A673 (cell line): ENCODE results near the gene KCNQ2.

ENCODE experiments used
- EZH2 ChIP-seq: fragments of 200-600 bp; sonication (generic); IDR thresholded peaks from 2 replicates; pipeline ENCODE4 v1.6.1; 2017; ENCODE audit warnings: borderline replicate concordance, low read depth, mild to moderate bottlenecking, mixed read lengths, antibody characterized with exemption, low read length; ENCODE audit not compliant: poor library complexity, severe bottlenecking
- TF ChIP-seq, protein P1 (sequence below): fragments of 300-800, 200-600 bp; sonication (generic); conservative IDR thresholded peaks from 2 replicates; pipeline ENCODE4 v1.5.1; 2017; ENCODE audit warnings: low read depth, mild to moderate bottlenecking, antibody characterized with exemption, low read length, moderate library complexity, mixed read lengths

DNA sequence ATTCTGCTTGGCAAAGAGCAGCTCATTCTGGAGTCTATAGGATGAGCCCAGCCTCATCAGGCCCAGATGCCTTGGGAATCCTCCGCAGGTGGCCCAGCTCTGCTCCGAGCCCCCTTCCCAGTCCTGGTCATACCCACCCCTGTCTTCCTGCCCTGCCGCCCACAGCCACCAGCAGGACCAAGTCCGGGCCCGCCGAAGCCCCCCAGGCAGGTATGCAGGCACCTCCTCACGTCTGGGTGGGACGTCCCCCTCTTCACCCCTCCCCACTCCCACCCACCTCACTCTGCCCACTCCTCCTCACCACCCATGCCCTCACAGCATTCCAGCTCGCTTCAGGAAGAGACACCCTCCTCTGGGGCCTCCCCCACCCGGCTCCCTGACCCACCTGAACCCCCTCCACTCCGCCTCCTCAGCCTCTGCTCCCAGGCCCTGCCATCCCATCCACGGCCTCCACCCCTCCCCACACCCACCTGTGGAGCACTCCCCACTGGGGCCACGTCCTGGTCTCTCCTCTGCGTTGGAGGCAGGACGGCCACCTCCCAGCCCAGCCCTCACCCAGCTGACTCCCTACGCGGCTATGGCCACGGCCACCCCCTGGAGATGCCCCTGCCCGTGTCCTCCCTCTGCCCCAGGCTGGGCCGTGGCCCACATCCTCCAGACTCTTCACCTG, 43.4 kb downstream of the KCNQ2 start:
- TF ChIP-seq, protein P1, sequence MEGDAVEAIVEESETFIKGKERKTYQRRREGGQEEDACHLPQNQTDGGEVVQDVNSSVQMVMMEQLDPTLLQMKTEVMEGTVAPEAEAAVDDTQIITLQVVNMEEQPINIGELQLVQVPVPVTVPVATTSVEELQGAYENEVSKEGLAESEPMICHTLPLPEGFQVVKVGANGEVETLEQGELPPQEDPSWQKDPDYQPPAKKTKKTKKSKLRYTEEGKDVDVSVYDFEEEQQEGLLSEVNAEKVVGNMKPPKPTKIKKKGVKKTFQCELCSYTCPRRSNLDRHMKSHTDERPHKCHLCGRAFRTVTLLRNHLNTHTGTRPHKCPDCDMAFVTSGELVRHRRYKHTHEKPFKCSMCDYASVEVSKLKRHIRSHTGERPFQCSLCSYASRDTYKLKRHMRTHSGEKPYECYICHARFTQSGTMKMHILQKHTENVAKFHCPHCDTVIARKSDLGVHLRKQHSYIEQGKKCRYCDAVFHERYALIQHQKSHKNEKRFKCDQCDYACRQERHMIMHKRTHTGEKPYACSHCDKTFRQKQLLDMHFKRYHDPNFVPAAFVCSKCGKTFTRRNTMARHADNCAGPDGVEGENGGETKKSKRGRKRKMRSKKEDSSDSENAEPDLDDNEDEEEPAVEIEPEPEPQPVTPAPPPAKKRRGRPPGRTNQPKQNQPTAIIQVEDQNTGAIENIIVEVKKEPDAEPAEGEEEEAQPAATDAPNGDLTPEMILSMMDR, result no peak
- no peak for TF ChIP-seq EZH2
